Peyer's patch (tissue), 4 donors: ENCODE measurements around the gene CLASP2. TPM values are rescaled to one million over a fixed set of nuclear protein-coding genes. Genes with fewer than 3 reads are reported as not detected.

Source experiments
- DNase-seq, 3 donors: peaks; one replicate each; pipeline ENCODE4 v3.0.0-alpha.2; 2017 to 2019
- H3K27ac ChIP-seq, 4 donors: fragments of 200-600 bp; sonication (generic); one replicate each; pipeline ENCODE4 v1.5.1; 2016 to 2019
- H3K27me3 ChIP-seq, 2 donors: fragments of 200-600 bp; sonication (generic); one replicate each; pipeline ENCODE4 v1.5.1; 2019
- H3K36me3 ChIP-seq, 3 donors: fragments of 200-600 bp; sonication (generic); one replicate each; pipeline ENCODE4 v1.5.1; 2016 to 2019
- H3K4me1 ChIP-seq, 4 donors: fragments of 200-600 bp; sonication (generic); one replicate each; pipeline ENCODE4 v1.5.1; 2016 to 2019
- H3K4me3 ChIP-seq, 4 donors: fragments of 200-600 bp; sonication (generic); 1 replicate in 3 of 4; 2 replicates in 1 of 4; pipeline ENCODE4 v1.5.1; 2016 to 2019; ENCODE audit warnings: mild to moderate bottlenecking in 1 of 4
- H3K9me3 ChIP-seq, 4 donors: fragments of 200-600 bp; sonication (generic); one replicate each; pipeline ENCODE4 v1.5.1; 2016 to 2019; ENCODE audit warnings: mild to moderate bottlenecking in 1 of 4
- POLR2A ChIP-seq, 2 donors: fragments of 450-650 bp; IDR thresholded peaks; one replicate each; pipeline ENCODE4 v1.5.1; 2017; ENCODE audit warnings: antibody characterized with exemption in 2 of 2, mild to moderate bottlenecking in 2 of 2, moderate library complexity in 2 of 2
- total RNA-seq, 4 donors: library from RNA; depleted of rRNA; stranded (reverse); fragments of >200 nt; gene quantifications; one replicate each; pipeline ENCODE4 v1.1.0, GENCODE V29; 2016
- TF ChIP-seq, protein P1 (sequence below), 6 experiments: fragments of 450-650 bp in 4 of 6; fragments of 200-600 bp in 2 of 6; sonication (generic) in 1 of 6; IDR thresholded peaks; one replicate each; pipeline ENCODE4 v1.5.1; 2017 to 2019; ENCODE audit warnings: antibody characterized with exemption in 6 of 6, mild to moderate bottlenecking in 3 of 6, moderate library complexity in 1 of 6

CLASP2 gene
- total RNA-seq, 4 donors from 2014 or later, result 37.0 to 73.4 (median 66.4) TPM

DNA sequence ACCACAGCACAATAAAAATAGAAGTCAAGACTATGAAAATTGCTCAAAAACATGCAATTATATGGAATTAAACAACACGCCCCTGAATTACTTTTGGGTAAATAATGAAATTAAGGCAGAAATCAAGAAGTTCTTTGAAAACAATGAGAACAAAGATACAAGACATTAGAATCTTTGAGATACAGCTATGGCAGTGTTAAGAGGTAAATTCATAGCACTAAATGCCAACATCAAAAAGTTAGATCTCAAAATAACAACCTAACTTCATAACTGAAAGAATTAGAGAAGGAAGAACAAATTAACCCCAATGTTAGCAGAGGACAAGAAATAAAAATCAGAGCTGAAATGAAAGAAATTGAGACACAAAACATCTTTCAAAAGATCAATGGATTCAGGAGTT lies 191.3 kb downstream of the CLASP2 start:
- Histone ChIP-seq H3K9me3 (peaks cover 0 to 8% (median 0%) of the 10 kb centered on the region in 4 donors), H3K36me3 (peaks cover 0 to 5% (median 0%) of the 10 kb centered on the region in 3 donors), H3K27me3 (no peaks in the 10 kb centered on the region), H3K4me3 (no peak overlapping the region), H3K4me1 (no peaks in the 10 kb centered on the region), H3K27ac (no peak overlapping the region)
- DNase-seq, result no peak
- TF ChIP-seq, protein P1, sequence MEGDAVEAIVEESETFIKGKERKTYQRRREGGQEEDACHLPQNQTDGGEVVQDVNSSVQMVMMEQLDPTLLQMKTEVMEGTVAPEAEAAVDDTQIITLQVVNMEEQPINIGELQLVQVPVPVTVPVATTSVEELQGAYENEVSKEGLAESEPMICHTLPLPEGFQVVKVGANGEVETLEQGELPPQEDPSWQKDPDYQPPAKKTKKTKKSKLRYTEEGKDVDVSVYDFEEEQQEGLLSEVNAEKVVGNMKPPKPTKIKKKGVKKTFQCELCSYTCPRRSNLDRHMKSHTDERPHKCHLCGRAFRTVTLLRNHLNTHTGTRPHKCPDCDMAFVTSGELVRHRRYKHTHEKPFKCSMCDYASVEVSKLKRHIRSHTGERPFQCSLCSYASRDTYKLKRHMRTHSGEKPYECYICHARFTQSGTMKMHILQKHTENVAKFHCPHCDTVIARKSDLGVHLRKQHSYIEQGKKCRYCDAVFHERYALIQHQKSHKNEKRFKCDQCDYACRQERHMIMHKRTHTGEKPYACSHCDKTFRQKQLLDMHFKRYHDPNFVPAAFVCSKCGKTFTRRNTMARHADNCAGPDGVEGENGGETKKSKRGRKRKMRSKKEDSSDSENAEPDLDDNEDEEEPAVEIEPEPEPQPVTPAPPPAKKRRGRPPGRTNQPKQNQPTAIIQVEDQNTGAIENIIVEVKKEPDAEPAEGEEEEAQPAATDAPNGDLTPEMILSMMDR (IDR thresholded peaks at IDR 0.05), result no peak
- TF ChIP-seq POLR2A (IDR thresholded peaks at IDR 0.05), result no peak

DNA sequence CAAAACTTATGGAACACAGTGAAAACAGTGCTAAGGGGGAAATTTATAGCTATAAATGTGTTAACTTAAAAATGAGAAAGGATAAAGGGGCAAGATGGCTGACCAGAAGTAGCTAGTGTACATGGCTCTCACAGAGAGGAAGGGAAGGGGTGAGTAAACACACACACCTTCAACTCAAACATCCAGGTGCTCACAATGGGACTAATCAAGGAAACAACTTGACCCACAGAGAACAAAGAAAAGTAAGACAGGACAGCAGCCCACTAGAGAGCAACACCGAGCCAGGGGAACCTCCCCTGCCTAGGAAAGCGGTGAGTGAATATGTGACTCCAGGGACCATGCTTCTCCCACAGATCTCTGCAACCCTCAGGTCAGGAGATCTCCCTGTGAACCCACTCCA lies 192.8 kb downstream of the CLASP2 start:
- DNase-seq, result no peak
- H3K36me3 ChIP-seq, result peaks cover 0 to 5% (median 0%) of the 10 kb centered on the region in 3 donors
- H3K27me3 ChIP-seq, result no peaks in the 10 kb centered on the region
- H3K4me3 ChIP-seq, result no peak overlapping the region
- H3K4me1 ChIP-seq, result no peaks in the 10 kb centered on the region
- no peak overlapping the region for H3K27ac ChIP-seq
- peaks cover 0 to 8% (median 0%) of the 10 kb centered on the region in 4 donors for H3K9me3 ChIP-seq
- TF ChIP-seq, protein P1 (IDR thresholded peaks at IDR 0.05), result no peak
- no peak for TF ChIP-seq POLR2A (IDR thresholded peaks at IDR 0.05)

DNA sequence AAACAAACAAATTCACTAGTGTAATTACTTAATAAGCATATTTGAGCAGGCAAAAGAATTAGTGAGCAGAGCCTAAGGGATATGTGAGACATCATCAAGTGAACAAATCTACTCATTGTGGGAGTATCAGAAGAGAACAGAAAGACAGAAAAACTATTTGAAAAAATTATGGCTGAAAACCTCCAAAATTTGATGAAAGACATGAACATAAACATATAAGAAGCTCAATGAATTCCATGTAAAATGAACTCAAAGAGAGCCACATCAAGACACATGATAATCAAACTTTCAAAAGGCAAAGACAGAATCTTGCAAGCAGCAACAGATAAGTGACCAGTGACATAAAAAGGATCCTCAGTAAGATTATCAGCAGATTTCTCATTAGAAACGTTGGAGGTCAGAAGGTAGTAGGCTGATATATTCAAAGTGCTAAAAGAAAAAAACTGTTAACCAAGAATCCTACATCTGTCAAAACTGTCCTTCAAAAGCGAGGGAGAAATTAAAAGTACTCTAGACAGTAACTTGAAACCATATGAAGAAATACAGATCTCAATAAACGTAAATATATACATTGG lies 194.9 kb downstream of the CLASP2 start:
- TF ChIP-seq, protein P1 (IDR thresholded peaks at IDR 0.05), result no peak
- no peak for TF ChIP-seq POLR2A (IDR thresholded peaks at IDR 0.05)
- Histone ChIP-seq H3K27me3 (no peaks in the 10 kb centered on the region), H3K9me3 (peaks cover 0 to 8% (median 0%) of the 10 kb centered on the region in 4 donors), H3K36me3 (peaks cover 0 to 5% (median 0%) of the 10 kb centered on the region in 3 donors), H3K27ac (no peak overlapping the region), H3K4me3 (no peak overlapping the region), H3K4me1 (no peaks in the 10 kb centered on the region)
- DNase-seq, result no peak

DNA sequence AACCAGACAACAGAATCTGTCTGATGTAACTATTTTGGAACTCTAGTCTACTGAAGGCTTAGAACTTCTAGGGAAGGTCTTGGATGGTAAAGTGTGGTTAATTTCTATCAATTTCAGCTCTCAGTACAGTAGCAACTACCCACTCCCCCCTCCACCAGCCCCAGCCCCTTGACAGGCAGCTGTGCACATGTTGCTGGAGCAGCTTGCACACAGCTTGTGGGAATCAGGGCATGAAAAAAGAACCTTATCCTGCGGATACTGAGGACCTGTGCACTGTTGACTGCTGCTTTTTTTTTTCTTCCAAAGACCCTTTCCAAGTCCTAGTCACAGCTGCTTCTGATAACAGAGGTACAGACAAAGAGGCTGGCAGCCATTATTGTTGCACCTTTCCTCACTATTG lies 196.3 kb downstream of the CLASP2 start:
- peaks cover 0 to 7% (median 0%) of the 10 kb centered on the region in 3 donors for H3K36me3 ChIP-seq
- no peak overlapping the region for H3K27ac ChIP-seq
- H3K9me3 ChIP-seq, result peaks cover 0 to 3% (median 0%) of the 10 kb centered on the region in 4 donors
- no peak for DNase-seq
- H3K4me1 ChIP-seq, result no peaks in the 10 kb centered on the region
- TF ChIP-seq POLR2A (IDR thresholded peaks at IDR 0.05), result no peak
- TF ChIP-seq, protein P1 (IDR thresholded peaks at IDR 0.05), result no peak
- H3K27me3 ChIP-seq, result no peaks in the 10 kb centered on the region
- H3K4me3 ChIP-seq, result no peak overlapping the region

DNA sequence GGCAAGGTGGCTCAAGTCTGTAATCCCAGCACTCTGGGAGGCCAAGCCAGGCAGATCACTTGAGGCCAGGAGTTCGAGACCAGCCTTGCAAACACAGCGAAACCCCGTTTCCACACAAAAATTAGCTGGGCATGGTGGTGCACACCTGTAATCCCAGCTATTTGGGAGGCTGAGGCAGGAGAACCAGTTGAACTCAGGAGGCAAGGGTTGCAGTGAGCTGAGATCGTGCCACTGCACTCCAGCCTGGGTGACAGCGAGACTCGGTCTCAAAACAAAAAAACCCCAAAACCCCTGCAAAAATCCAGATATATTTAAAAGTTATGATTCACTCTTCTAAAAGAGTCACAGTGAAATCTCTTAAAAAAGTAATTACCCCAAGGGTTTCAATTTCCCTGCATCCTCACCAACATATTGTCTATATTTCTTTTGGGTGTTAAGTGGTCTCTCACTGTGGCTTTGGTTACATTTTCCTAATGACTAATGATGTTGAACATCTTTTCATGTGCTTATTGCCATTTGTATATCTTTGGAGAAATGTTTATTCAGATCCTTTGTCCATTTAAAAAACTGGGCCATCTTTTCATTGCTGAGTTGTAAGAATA lies 204.7 kb downstream of the CLASP2 start:
- TF ChIP-seq, protein P1 (IDR thresholded peaks at IDR 0.05), result no peak
- no peak for TF ChIP-seq POLR2A (IDR thresholded peaks at IDR 0.05)

More for the DNA sequence above, 204.7 kb downstream of the CLASP2 start:
- no peak overlapping the region for H3K27ac ChIP-seq
- H3K9me3 ChIP-seq, result no peaks in the 10 kb centered on the region
- no peaks in the 10 kb centered on the region for H3K27me3 ChIP-seq
- no peak for DNase-seq
- H3K36me3 ChIP-seq, result peaks cover 0 to 28% (median 0%) of the 10 kb centered on the region in 3 donors
- H3K4me1 ChIP-seq, result no peaks in the 10 kb centered on the region
- no peak overlapping the region for H3K4me3 ChIP-seq
